ENCODE measurements around the gene DDX25. TPM values are rescaled to one million over a fixed set of nuclear protein-coding genes. Genes with fewer than 3 reads are reported as not detected.

DDX25 gene
- total and polyA plus RNA-seq, 2 of the 13 experiments (the other 11 are each of a cell fraction or from before 2014, with no cell fraction given) = 0.17 to 0.29 TPM

DNA sequence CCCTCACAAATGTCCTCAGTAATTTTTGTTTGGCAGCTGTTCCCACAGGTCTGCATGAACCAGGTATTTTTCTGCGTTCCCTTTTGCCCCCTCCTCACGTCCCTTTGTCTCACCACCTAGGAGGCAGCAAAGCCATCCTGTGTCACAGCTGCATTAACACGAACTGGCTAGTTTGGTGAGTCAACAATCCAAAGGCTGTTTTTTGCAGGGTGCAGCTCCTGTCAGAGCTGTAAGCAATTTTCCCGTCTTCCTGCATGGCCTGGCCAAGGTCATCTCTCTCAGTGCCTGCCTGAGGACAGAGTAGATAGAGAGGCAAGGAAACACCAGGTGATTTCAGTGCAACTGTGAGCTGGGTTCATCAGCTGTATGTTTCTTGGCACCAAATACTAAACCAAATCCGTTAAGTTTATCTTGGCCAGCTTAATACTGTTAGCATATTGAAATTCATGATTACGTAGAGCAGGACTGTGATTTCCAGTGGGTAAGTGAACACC is 21.0 kb downstream of the DDX25 start (continued):
- TF ChIP-seq NFKBIZ (CRISPR knock-in tag; IDR thresholded peaks at IDR 0.05) (0 out of 2 replicates have a peak, but pooled peaks have one; percentile 44), RFXAP (CRISPR knock-in tag; IDR thresholded peaks at IDR 0.05; ENCODE audit: borderline replicate concordance) (peak; percentile 34; the same call in 1 of the 2 replicates), HMGXB4 (CRISPR knock-in tag; IDR thresholded peaks at IDR 0.05; ENCODE audit: borderline replicate concordance in 1 of 2, low read depth in 1 of 2) (peak in 1 of 2 experiments; percentile 62; a peak in 1 of 4 replicates), SYNCRIP (IDR thresholded peaks at IDR 0.05; ENCODE audit: insufficient read depth, low read depth, low read length) (no peak), ZBTB7B (CRISPR knock-in tag; IDR thresholded peaks at IDR 0.05) (no peak), BRD4 (CRISPR knock-in tag; IDR thresholded peaks at IDR 0.05) (no peak), ZNF331 (CRISPR knock-in tag; IDR thresholded peaks at IDR 0.05) (no peak; the same call in 1 of the 2 replicates), ZNF574 (CRISPR knock-in tag; IDR thresholded peaks at IDR 0.05) (peak; percentile 36; the same call in 1 of the 2 replicates), SALL1 (CRISPR knock-in tag; IDR thresholded peaks at IDR 0.05) (peak; percentile 82), ZBTB42 (CRISPR knock-in tag; IDR thresholded peaks at IDR 0.05) (no peak), ZNF737 (CRISPR knock-in tag; IDR thresholded peaks at IDR 0.05; ENCODE audit: borderline replicate concordance) (no peak), TAF15 (IDR thresholded peaks at IDR 0.05; ENCODE audit: low read depth, low read length, poor library complexity, severe bottlenecking) (no peak), ZBTB4 (CRISPR knock-in tag; IDR thresholded peaks at IDR 0.05; ENCODE audit: borderline replicate concordance) (0 out of 2 replicates have a peak, but pooled peaks have one; percentile 46), ZKSCAN8 (CRISPR knock-in tag; IDR thresholded peaks at IDR 0.05; ENCODE audit: borderline replicate concordance) (peak; percentile 56; the same call in 1 of the 2 replicates), ZNF292 (CRISPR knock-in tag; IDR thresholded peaks at IDR 0.05; ENCODE audit: borderline replicate concordance, low read depth) (peak; percentile 98; the same call in 1 of the 2 replicates), ZNF710 (CRISPR knock-in tag; IDR thresholded peaks at IDR 0.05; ENCODE audit: borderline replicate concordance) (0 out of 2 replicates have a peak, but pooled peaks have one; percentile 45), ZNF317 (CRISPR knock-in tag; IDR thresholded peaks at IDR 0.05) (0 out of 2 replicates have a peak, but pooled peaks have one; percentile 40), TEAD3 (CRISPR knock-in tag; optimal IDR thresholded peaks at IDR 0.05; ENCODE audit: borderline replicate concordance) (peak; percentile 40), ZNF350 (CRISPR knock-in tag; IDR thresholded peaks at IDR 0.05; ENCODE audit: borderline replicate concordance, low read depth) (0 out of 2 replicates have a peak, but pooled peaks have one; percentile 27)
